Stomach smooth muscle (tissue), 2 donors: ENCODE data around the gene SPDEF.
A peak's percentile ranks its signal among the peaks of the same experiment; 100 is the strongest.

Experiments
- H3K27ac ChIP-seq: one replicate; pipeline ENCODE4 v1.7.0; 2013; ENCODE audit warnings: mild to moderate bottlenecking, low read length, inconsistent platforms
- H3K27me3 ChIP-seq, 2 donors: one replicate each; pipeline ENCODE4 v1.7.0; 2013; ENCODE audit warnings: low read length in 2 of 2; ENCODE audit not compliant: insufficient read depth in 2 of 2, control insufficient read depth in 1 of 2
- H3K36me3 ChIP-seq, 2 donors: one replicate each; pipeline ENCODE4 v1.7.0; 2013; ENCODE audit warnings: low read length in 2 of 2; ENCODE audit not compliant: control insufficient read depth in 2 of 2, insufficient read depth in 2 of 2
- H3K4me1 ChIP-seq: one replicate; pipeline ENCODE4 v1.7.0; 2013; ENCODE audit warnings: low read length; ENCODE audit not compliant: control insufficient read depth, insufficient read depth
- H3K4me3 ChIP-seq, 2 donors: one replicate each; pipeline ENCODE4 v1.7.0; 2013; ENCODE audit warnings: low read length in 2 of 2
- H3K9ac ChIP-seq, 2 donors: one replicate each; pipeline ENCODE4 v1.7.0; 2013; ENCODE audit warnings: low read length in 2 of 2, mild to moderate bottlenecking in 1 of 2
- H3K9me3 ChIP-seq, 2 donors: one replicate each; pipeline ENCODE4 v1.7.0; 2013; ENCODE audit warnings: low read length in 2 of 2; ENCODE audit not compliant: control insufficient read depth in 2 of 2
- donor health status: healthy.
- donor health status: Pancreatic carcinoma.

Gene SPDEF

GRCh38 chr6:34556031-34556471 lies at the start of gene SPDEF:
TSS of gene SPDEF (minus strand) at chr6:34556329. CDS start at chr6:34544455, 11,874 bp downstream.
- H3K4me1 ChIP-seq: no peaks in the 10 kb centered on the region
- H3K27ac ChIP-seq: no peak within 1 kb of the TSS
- no peak within 1 kb of the TSS for H3K9ac ChIP-seq
- H3K36me3 ChIP-seq: no peaks in the 10 kb centered on the region
- H3K9me3 ChIP-seq: peaks cover 4 to 8% of the 10 kb centered on the region in 2 donors
- no peaks in the 10 kb centered on the region for H3K27me3 ChIP-seq
- H3K4me3 ChIP-seq: no peak within 1 kb of the TSS

- Histone ChIP-seq H3K4me1 (peaks cover 9% of the 10 kb centered on the region), H3K36me3 (peaks cover 6 to 12% of the 10 kb centered on the region in 2 donors), H3K27ac (no peak overlapping the region)
These were observed 47.6 kb upstream of the SPDEF start for GRCh38 chr6:34603707-34604106.

GRCh38 chr6:34602318-34603111 lies 46.4 kb upstream of the SPDEF start:
- H3K27ac ChIP-seq: no peak overlapping the region
- H3K4me1 ChIP-seq: peaks cover 9% of the 10 kb centered on the region
- peak overlapping the region in 1 of 2 donors; percentile 43 for H3K9ac ChIP-seq
- no peaks in the 10 kb centered on the region for H3K27me3 ChIP-seq
- H3K9me3 ChIP-seq: no peaks in the 10 kb centered on the region
- peaks cover 6 to 12% of the 10 kb centered on the region in 2 donors for H3K36me3 ChIP-seq
- H3K4me3 ChIP-seq: no peak overlapping the region

More at GRCh38 chr6:34603707-34604106, 47.6 kb upstream of the SPDEF start:
- Histone ChIP-seq H3K27me3 (no peaks in the 10 kb centered on the region), H3K9ac (no peak overlapping the region), H3K9me3 (no peaks in the 10 kb centered on the region), H3K4me3 (no peak overlapping the region)

GRCh38 chr6:34601706-34602105 lies 45.6 kb upstream of the SPDEF start:
- Histone ChIP-seq H3K36me3 (peaks cover 6 to 12% of the 10 kb centered on the region in 2 donors), H3K4me3 (no peak overlapping the region), H3K9me3 (no peaks in the 10 kb centered on the region), H3K27ac (no peak overlapping the region), H3K9ac (no peak overlapping the region), H3K4me1 (peaks cover 9% of the 10 kb centered on the region), H3K27me3 (no peaks in the 10 kb centered on the region)

- Histone ChIP-seq H3K9ac (no peak overlapping the region), H3K4me3 (no peak overlapping the region), H3K27ac (no peak overlapping the region), H3K9me3 (no peaks in the 10 kb centered on the region), H3K27me3 (no peaks in the 10 kb centered on the region), H3K36me3 (peaks cover 0 to 6% of the 10 kb centered on the region in 2 donors), H3K4me1 (peaks cover 9% of the 10 kb centered on the region)
These were observed 44.7 kb upstream of the SPDEF start for GRCh38 chr6:34600796-34601195.

- no peak overlapping the region for H3K27ac ChIP-seq
These were observed 44.0 kb upstream of the SPDEF start for GRCh38 chr6:34600101-34600500.

GRCh38 chr6:34598712-34599111 lies 42.6 kb upstream of the SPDEF start:
- H3K27ac ChIP-seq: peak overlapping the region; percentile 24
- H3K4me1 ChIP-seq: peaks cover 11% of the 10 kb centered on the region
- peaks cover 0 to 2% of the 10 kb centered on the region in 2 donors for H3K36me3 ChIP-seq
- no peaks in the 10 kb centered on the region for H3K27me3 ChIP-seq
- H3K9ac ChIP-seq: no peak overlapping the region
- no peaks in the 10 kb centered on the region for H3K9me3 ChIP-seq
- H3K4me3 ChIP-seq: no peak overlapping the region

More at GRCh38 chr6:34600101-34600500, 44.0 kb upstream of the SPDEF start:
- H3K4me3 ChIP-seq: no peak overlapping the region
- H3K9ac ChIP-seq: no peak overlapping the region
- H3K36me3 ChIP-seq: peaks cover 0 to 3% of the 10 kb centered on the region in 2 donors
- peaks cover 9% of the 10 kb centered on the region for H3K4me1 ChIP-seq
- no peaks in the 10 kb centered on the region for H3K27me3 ChIP-seq
- no peaks in the 10 kb centered on the region for H3K9me3 ChIP-seq

GRCh38 chr6:34597605-34598353 lies 41.6 kb upstream of the SPDEF start:
- Histone ChIP-seq H3K4me1 (peaks cover 9% of the 10 kb centered on the region), H3K27ac (no peak overlapping the region), H3K4me3 (no peak overlapping the region), H3K27me3 (no peaks in the 10 kb centered on the region), H3K36me3 (peaks cover 0 to 2% of the 10 kb centered on the region in 2 donors), H3K9me3 (no peaks in the 10 kb centered on the region), H3K9ac (no peak overlapping the region)

- Histone ChIP-seq H3K9me3 (no peaks in the 10 kb centered on the region), H3K4me1 (peaks cover 9% of the 10 kb centered on the region)
These were observed 40.7 kb upstream of the SPDEF start for GRCh38 chr6:34596798-34597197.

GRCh38 chr6:34595332-34596184 lies 39.4 kb upstream of the SPDEF start:
- Histone ChIP-seq H3K36me3 (peaks cover 0 to 3% of the 10 kb centered on the region in 2 donors), H3K4me3 (no peak overlapping the region), H3K9ac (no peak overlapping the region), H3K9me3 (no peaks in the 10 kb centered on the region), H3K4me1 (peaks cover 9% of the 10 kb centered on the region), H3K27me3 (no peaks in the 10 kb centered on the region), H3K27ac (no peak overlapping the region)

More at GRCh38 chr6:34596798-34597197, 40.7 kb upstream of the SPDEF start:
- Histone ChIP-seq H3K27ac (no peak overlapping the region), H3K36me3 (peaks cover 0 to 3% of the 10 kb centered on the region in 2 donors), H3K4me3 (no peak overlapping the region), H3K27me3 (no peaks in the 10 kb centered on the region), H3K9ac (no peak overlapping the region)
